ENCODE measurements around the gene HSPB8. TPM values are rescaled to one million over a fixed set of nuclear protein-coding genes. Genes with fewer than 3 reads are reported as not detected.

Gene HSPB8
- total and polyA plus RNA-seq, 8 donors = 13.6 to 68.6 (median 16.7) TPM

GRCh38 chr12:119241580-119242169, 62.9 kb downstream of the HSPB8 start:
- no peak overlapping the region for H3K4me3 ChIP-seq
- no peaks in the 10 kb centered on the region for H3K9me3 ChIP-seq
- DNase-seq = no peak
- H3K4me1 ChIP-seq = no peaks in the 10 kb centered on the region
- intact Hi-C loops (cut with DNase I) = no loop called here
- TF ChIP-seq CTCF (IDR thresholded peaks at IDR 0.05) = no peak
- no peak overlapping the region for H3K27ac ChIP-seq
- H3K27me3 ChIP-seq = no peaks in the 10 kb centered on the region
- ATAC-seq = peak; percentile 60
- no peaks in the 10 kb centered on the region for H3K36me3 ChIP-seq

Other genes with a start within 250 kb of the HSPB8 start
- gene SRRM4, start 197.4 kb upstream of the HSPB8 start, total RNA-seq = under 1 TPM in 1 of 2 donors, not detected in 1; 0.05 TPM
- under 1 TPM; 0.30 to 0.48 (median 0.40) TPM for gene SRRM4, start 197.4 kb upstream of the HSPB8 start, polyA plus RNA-seq (ENCODE audit: insufficient read length in 6 of 6)
- gene CCDC60, start 155.8 kb downstream of the HSPB8 start, total RNA-seq = 1 to 10 TPM in 1 of 2 donors, not detected in 1; 1.8 TPM
- gene CCDC60, start 155.8 kb downstream of the HSPB8 start, polyA plus RNA-seq (ENCODE audit: insufficient read length in 6 of 6) = 1 to 10 TPM in 4 of 6 donors, under 1 TPM in 2; 0.47 to 2.4 (median 1.7) TPM